Fibroblast of lung (primary cell): Measurements from ENCODE around the gene PRPF38A. TPM values are rescaled to one million over a fixed set of nuclear protein-coding genes. Genes with fewer than 3 reads are reported as not detected.

Source experiments
- DNase-seq, 2 donors: peaks; one replicate each; pipeline versions ENCODE4 v3.0.0 to v3.0.0-alpha.2; 2010; ENCODE audit warnings: low read depth in 2 of 2
- H2AFZ ChIP-seq: 2 replicates; pipeline ENCODE4 v1.5.1; 2012; ENCODE audit warnings: low read length, control low read depth, inconsistent platforms
- H3K27ac ChIP-seq: 2 replicates; pipeline ENCODE4 v1.5.1; 2011; ENCODE audit warnings: low read length, control low read depth; ENCODE audit not compliant: insufficient read depth
- H3K27me3 ChIP-seq: 2 replicates; pipeline ENCODE4 v1.5.1; 2011; ENCODE audit warnings: mild to moderate bottlenecking, low read length; ENCODE audit not compliant: control insufficient read depth, insufficient read depth
- H3K36me3 ChIP-seq: 2 replicates; pipeline ENCODE4 v1.5.1; 2011; ENCODE audit warnings: low read length; ENCODE audit not compliant: control insufficient read depth, insufficient read depth
- H3K4me1 ChIP-seq: 2 replicates; pipeline ENCODE4 v1.5.1; 2011; ENCODE audit warnings: low read length; ENCODE audit not compliant: control insufficient read depth, insufficient read depth; ENCODE audit errors: extremely low read depth
- H3K4me2 ChIP-seq: 2 replicates; pipeline ENCODE4 v1.5.1; 2011; ENCODE audit warnings: low read length, control low read depth; ENCODE audit not compliant: insufficient read depth; ENCODE audit errors: extremely low read depth
- H3K4me3 ChIP-seq, 4 experiments: fragments of 200-600 bp in 1 of 4; sonication (generic) in 1 of 4; replicated peaks in 1 of 4; 2 replicates each; pipeline ENCODE4 v1.5.1; 2011 to 2016; ENCODE audit warnings: low read length in 4 of 4, low read depth in 3 of 4, mild to moderate bottlenecking in 3 of 4, control low read depth in 2 of 4, inconsistent platforms in 1 of 4, mixed read lengths in 1 of 4; ENCODE audit not compliant: insufficient read depth in 1 of 4; ENCODE audit errors: control extremely low read depth in 1 of 4
- H3K79me2 ChIP-seq: 2 replicates; pipeline ENCODE4 v1.5.1; 2012; ENCODE audit warnings: mild to moderate bottlenecking, low read length, inconsistent platforms; ENCODE audit not compliant: control insufficient read depth, insufficient read depth
- H3K9ac ChIP-seq: 2 replicates; pipeline ENCODE4 v1.5.1; 2011; ENCODE audit warnings: mild to moderate bottlenecking, low read length, control low read depth; ENCODE audit not compliant: insufficient read depth
- H3K9me3 ChIP-seq: 2 replicates; pipeline ENCODE4 v1.5.1; 2012; ENCODE audit warnings: low read depth, low read length; ENCODE audit not compliant: control insufficient read depth, insufficient read depth
- H4K20me1 ChIP-seq: 2 replicates; pipeline ENCODE4 v1.5.1; 2011; ENCODE audit warnings: low read length; ENCODE audit not compliant: control insufficient read depth, insufficient read depth; ENCODE audit errors: extremely low read depth
- EZH2 ChIP-seq: IDR thresholded peaks from 2 replicates; pipeline ENCODE4 v1.5.1; 2012; ENCODE audit warnings: low read length, control low read depth, mild to moderate bottlenecking; ENCODE audit errors: missing control alignments
- polyA plus RNA-seq, 2 donors: library from polyadenylated mRNA; depleted of rRNA in 1 of 2; stranded (reverse) in 1 of 2; unstranded in 1 of 2; fragments of >200 nt; gene quantifications; 2 replicates each; pipeline ENCODE4 v1.2.1, GENCODE V29; 2011 to 2012; ENCODE audit warnings: missing spikeins in 1 of 2
- total RNA-seq: library from RNA; depleted of rRNA; stranded (reverse); fragments of >200 nt; gene quantifications from 2 replicates; pipeline ENCODE4 v1.2.1, GENCODE V29; 2014
- TF ChIP-seq, protein P1 (sequence below), 2 donors: IDR thresholded peaks in 1 of 2; conservative IDR thresholded peaks in 1 of 2; 1 replicate in 1 of 2; 2 replicates in 1 of 2; pipeline ENCODE4 v1.5.1; 2011 to 2012; ENCODE audit warnings: low read length in 2 of 2, control low read depth in 1 of 2, inconsistent platforms in 1 of 2, low read depth in 1 of 2, mild to moderate bottlenecking in 1 of 2

PRPF38A gene
- total and polyA plus RNA-seq, 2 donors (not counting 1 experiment from before 2014, with no cell fraction given): 7.3 to 22.4 TPM

DNA sequence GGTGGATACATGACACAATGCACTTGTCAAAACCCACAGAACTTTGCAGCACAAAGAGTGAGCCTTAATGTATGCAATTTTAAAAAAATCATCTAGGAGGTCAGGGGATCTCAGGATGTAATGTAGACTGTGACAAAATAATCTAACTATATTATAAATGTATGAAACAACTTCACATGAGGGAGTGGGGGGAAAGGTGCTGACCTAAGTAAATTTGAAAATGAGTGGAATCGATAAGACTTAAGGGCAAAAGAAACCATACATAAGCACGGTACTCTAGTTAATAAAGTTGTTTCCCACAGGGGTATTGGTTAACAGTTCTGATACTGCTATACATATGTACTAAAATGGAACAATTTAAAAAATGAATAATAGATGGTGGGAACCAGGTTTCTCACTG lies 64.7 kb downstream of the PRPF38A start:
- no peak overlapping the region for H2AFZ ChIP-seq
- H3K36me3 ChIP-seq: no peaks in the 10 kb centered on the region
- H3K9me3 ChIP-seq: no peaks in the 10 kb centered on the region
- H4K20me1 ChIP-seq: no peaks in the 10 kb centered on the region
- no peak overlapping the region for H3K4me3 ChIP-seq
- no peaks in the 10 kb centered on the region for H3K27me3 ChIP-seq
- H3K4me1 ChIP-seq: no peaks in the 10 kb centered on the region
- H3K9ac ChIP-seq: no peak overlapping the region
- no peak for DNase-seq
- H3K27ac ChIP-seq: no peak overlapping the region
- H3K4me2 ChIP-seq: no peak overlapping the region
- no peaks in the 10 kb centered on the region for H3K79me2 ChIP-seq
- no peak for TF ChIP-seq EZH2
- TF ChIP-seq, protein P1, sequence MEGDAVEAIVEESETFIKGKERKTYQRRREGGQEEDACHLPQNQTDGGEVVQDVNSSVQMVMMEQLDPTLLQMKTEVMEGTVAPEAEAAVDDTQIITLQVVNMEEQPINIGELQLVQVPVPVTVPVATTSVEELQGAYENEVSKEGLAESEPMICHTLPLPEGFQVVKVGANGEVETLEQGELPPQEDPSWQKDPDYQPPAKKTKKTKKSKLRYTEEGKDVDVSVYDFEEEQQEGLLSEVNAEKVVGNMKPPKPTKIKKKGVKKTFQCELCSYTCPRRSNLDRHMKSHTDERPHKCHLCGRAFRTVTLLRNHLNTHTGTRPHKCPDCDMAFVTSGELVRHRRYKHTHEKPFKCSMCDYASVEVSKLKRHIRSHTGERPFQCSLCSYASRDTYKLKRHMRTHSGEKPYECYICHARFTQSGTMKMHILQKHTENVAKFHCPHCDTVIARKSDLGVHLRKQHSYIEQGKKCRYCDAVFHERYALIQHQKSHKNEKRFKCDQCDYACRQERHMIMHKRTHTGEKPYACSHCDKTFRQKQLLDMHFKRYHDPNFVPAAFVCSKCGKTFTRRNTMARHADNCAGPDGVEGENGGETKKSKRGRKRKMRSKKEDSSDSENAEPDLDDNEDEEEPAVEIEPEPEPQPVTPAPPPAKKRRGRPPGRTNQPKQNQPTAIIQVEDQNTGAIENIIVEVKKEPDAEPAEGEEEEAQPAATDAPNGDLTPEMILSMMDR (conservative IDR thresholded peaks at IDR 0.05 in 1 of 2, IDR thresholded peaks at IDR 0.05 in 1 of 2; ENCODE audit: low read depth in 1 of 2, low read length in 2 of 2): no peak

Other genes with a start within 250 kb of the PRPF38A start
- 21.3 and 28.9 TPM in 2 replicates for gene CC2D1B, start 38.4 kb upstream of the PRPF38A start, total RNA-seq
- 14.6 and 14.9 TPM in 2 replicates for gene CC2D1B, start 38.4 kb upstream of the PRPF38A start, polyA plus RNA-seq
- 0.26 and 0.83 TPM in 2 replicates for gene ORC1, start 179 bp upstream of the PRPF38A start, total RNA-seq
- gene ORC1, start 179 bp upstream of the PRPF38A start, polyA plus RNA-seq: 3.6 and 9.7 TPM in 2 replicates
- gene TUT4, start 148.5 kb downstream of the PRPF38A start, total RNA-seq: 33.6 and 37.5 TPM in 2 replicates
- gene TUT4, start 148.5 kb downstream of the PRPF38A start, polyA plus RNA-seq: 29.3 and 29.4 TPM in 2 replicates
- gene GPX7, start 197.8 kb downstream of the PRPF38A start, total RNA-seq: 18.7 and 30.6 TPM in 2 replicates
- 11.6 and 28.9 TPM in 2 replicates for gene GPX7, start 197.8 kb downstream of the PRPF38A start, polyA plus RNA-seq
- not detected in 2 replicates for gene SHISAL2A, start 228.6 kb downstream of the PRPF38A start, total RNA-seq
- not detected in 2 replicates for gene SHISAL2A, start 228.6 kb downstream of the PRPF38A start, polyA plus RNA-seq